Measurements from ENCODE around the gene ERGIC1. TPM values are rescaled to one million over a fixed set of nuclear protein-coding genes. Genes with fewer than 3 reads are reported as not detected.

ERGIC1 gene
- total and polyA plus RNA-seq, 2 experiments from 2014 or later, result 25.2 to 92.2 TPM

DNA sequence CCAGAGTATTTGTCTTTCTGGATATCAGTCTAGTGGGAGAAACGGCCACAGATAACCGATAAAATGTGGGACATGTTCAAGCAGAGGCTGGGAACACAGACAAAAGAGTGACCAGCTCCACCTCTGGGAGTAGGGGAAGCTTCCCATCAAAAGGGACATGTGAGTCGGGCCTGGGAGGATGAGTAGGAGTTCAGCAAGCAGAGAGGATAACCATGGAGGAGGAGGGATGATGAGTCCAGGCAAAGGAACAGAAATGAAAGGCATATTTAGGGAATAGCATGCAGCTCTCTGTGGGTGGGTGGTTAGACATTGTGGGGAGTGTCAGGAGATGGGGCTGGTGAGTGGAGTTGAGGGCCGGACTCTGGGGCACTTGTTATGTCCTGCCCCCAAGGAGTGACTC, 61.5 kb downstream of the ERGIC1 start:
- Mint-ChIP-seq H3K9me3 (no peaks in the 10 kb centered on the region), H3K27me3 (ENCODE audit: insufficient read depth, low read depth, poor library complexity) (peaks cover 5% of the 10 kb centered on the region), H3K4me1 (no peaks in the 10 kb centered on the region), H3K36me3 (ENCODE audit: low read depth) (peaks cover 43% of the 10 kb centered on the region), H3K4me3 (no peak overlapping the region), H3K27ac (no peak overlapping the region)
- peaks cover 8% of the 10 kb centered on the region; the same call in 1 of the 2 replicates for H4K20me1 ChIP-seq (replicated peaks; ENCODE audit: insufficient read depth)
- H3K4me2 ChIP-seq, result no peak overlapping the region
- no peaks in the 10 kb centered on the region for H3K27me3 ChIP-seq (ENCODE audit: insufficient read depth)
- H3K36me3 ChIP-seq (ENCODE audit: insufficient read depth), result no peaks in the 10 kb centered on the region
- no peaks in the 10 kb centered on the region for H3K79me2 ChIP-seq (replicated peaks; ENCODE audit: insufficient read depth)
- H3K27ac ChIP-seq (ENCODE audit: low read depth), result no peak overlapping the region
- no peak overlapping the region for H3K4me3 ChIP-seq
- TF ChIP-seq, protein P1, sequence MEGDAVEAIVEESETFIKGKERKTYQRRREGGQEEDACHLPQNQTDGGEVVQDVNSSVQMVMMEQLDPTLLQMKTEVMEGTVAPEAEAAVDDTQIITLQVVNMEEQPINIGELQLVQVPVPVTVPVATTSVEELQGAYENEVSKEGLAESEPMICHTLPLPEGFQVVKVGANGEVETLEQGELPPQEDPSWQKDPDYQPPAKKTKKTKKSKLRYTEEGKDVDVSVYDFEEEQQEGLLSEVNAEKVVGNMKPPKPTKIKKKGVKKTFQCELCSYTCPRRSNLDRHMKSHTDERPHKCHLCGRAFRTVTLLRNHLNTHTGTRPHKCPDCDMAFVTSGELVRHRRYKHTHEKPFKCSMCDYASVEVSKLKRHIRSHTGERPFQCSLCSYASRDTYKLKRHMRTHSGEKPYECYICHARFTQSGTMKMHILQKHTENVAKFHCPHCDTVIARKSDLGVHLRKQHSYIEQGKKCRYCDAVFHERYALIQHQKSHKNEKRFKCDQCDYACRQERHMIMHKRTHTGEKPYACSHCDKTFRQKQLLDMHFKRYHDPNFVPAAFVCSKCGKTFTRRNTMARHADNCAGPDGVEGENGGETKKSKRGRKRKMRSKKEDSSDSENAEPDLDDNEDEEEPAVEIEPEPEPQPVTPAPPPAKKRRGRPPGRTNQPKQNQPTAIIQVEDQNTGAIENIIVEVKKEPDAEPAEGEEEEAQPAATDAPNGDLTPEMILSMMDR (conservative IDR thresholded peaks at IDR 0.05; ENCODE audit: low read depth in 2 of 2), result no peak
- TF ChIP-seq ZNF331 (CRISPR knock-in tag; IDR thresholded peaks at IDR 0.05; ENCODE audit: low read depth) (no peak), STAT1 (IDR thresholded peaks at IDR 0.05; ENCODE audit: unreplicated experiment) (no peak), JUNB (IDR thresholded peaks at IDR 0.05; ENCODE audit: unreplicated experiment) (no peak), EZH2 (IDR thresholded peaks at IDR 0.05; ENCODE audit: low read depth, unreplicated experiment) (no peak), NANOG (IDR thresholded peaks at IDR 0.05; ENCODE audit: borderline replicate concordance) (no peak), EZH2phosphoT487 (IDR thresholded peaks at IDR 0.05; ENCODE audit: unreplicated experiment) (no peak), POLR2AphosphoS5 (IDR thresholded peaks at IDR 0.05; ENCODE audit: low read depth) (no peak), ZNF114 (CRISPR knock-in tag; IDR thresholded peaks at IDR 0.05) (no peak), CREB1 (CRISPR knock-in tag; IDR thresholded peaks at IDR 0.05; ENCODE audit: low read depth) (no peak)
- TF ChIP-seq, protein P2, sequence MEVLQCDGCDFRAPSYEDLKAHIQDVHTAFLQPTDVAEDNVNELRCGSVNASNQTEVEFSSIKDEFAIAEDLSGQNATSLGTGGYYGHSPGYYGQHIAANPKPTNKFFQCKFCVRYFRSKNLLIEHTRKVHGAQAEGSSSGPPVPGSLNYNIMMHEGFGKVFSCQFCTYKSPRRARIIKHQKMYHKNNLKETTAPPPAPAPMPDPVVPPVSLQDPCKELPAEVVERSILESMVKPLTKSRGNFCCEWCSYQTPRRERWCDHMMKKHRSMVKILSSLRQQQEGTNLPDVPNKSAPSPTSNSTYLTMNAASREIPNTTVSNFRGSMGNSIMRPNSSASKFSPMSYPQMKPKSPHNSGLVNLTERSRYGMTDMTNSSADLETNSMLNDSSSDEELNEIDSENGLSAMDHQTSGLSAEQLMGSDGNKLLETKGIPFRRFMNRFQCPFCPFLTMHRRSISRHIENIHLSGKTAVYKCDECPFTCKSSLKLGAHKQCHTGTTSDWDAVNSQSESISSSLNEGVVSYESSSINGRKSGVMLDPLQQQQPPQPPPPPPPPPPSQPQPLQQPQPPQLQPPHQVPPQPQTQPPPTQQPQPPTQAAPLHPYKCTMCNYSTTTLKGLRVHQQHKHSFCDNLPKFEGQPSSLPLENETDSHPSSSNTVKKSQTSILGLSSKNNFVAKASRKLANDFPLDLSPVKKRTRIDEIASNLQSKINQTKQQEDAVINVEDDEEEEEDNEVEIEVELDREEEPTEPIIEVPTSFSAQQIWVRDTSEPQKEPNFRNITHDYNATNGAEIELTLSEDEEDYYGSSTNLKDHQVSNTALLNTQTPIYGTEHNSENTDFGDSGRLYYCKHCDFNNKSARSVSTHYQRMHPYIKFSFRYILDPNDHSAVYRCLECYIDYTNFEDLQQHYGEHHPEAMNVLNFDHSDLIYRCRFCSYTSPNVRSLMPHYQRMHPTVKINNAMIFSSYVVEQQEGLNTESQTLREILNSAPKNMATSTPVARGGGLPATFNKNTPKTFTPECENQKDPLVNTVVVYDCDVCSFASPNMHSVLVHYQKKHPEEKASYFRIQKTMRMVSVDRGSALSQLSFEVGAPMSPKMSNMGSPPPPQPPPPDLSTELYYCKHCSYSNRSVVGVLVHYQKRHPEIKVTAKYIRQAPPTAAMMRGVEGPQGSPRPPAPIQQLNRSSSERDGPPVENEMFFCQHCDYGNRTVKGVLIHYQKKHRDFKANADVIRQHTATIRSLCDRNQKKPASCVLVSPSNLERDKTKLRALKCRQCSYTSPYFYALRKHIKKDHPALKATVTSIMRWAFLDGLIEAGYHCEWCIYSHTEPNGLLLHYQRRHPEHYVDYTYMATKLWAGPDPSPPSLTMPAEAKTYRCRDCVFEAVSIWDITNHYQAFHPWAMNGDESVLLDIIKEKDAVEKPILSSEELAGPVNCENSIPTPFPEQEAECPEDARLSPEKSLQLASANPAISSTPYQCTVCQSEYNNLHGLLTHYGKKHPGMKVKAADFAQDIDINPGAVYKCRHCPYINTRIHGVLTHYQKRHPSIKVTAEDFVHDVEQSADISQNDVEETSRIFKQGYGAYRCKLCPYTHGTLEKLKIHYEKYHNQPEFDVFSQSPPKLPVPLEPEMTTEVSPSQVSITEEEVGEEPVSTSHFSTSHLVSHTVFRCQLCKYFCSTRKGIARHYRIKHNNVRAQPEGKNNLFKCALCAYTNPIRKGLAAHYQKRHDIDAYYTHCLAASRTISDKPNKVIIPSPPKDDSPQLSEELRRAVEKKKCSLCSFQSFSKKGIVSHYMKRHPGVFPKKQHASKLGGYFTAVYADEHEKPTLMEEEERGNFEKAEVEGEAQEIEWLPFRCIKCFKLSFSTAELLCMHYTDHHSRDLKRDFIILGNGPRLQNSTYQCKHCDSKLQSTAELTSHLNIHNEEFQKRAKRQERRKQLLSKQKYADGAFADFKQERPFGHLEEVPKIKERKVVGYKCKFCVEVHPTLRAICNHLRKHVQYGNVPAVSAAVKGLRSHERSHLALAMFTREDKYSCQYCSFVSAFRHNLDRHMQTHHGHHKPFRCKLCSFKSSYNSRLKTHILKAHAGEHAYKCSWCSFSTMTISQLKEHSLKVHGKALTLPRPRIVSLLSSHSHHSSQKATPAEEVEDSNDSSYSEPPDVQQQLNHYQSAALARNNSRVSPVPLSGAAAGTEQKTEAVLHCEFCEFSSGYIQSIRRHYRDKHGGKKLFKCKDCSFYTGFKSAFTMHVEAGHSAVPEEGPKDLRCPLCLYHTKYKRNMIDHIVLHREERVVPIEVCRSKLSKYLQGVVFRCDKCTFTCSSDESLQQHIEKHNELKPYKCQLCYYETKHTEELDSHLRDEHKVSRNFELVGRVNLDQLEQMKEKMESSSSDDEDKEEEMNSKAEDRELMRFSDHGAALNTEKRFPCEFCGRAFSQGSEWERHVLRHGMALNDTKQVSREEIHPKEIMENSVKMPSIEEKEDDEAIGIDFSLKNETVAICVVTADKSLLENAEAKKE (CRISPR knock-in tag; IDR thresholded peaks at IDR 0.05), result no peak
- TF ChIP-seq, protein P3, sequence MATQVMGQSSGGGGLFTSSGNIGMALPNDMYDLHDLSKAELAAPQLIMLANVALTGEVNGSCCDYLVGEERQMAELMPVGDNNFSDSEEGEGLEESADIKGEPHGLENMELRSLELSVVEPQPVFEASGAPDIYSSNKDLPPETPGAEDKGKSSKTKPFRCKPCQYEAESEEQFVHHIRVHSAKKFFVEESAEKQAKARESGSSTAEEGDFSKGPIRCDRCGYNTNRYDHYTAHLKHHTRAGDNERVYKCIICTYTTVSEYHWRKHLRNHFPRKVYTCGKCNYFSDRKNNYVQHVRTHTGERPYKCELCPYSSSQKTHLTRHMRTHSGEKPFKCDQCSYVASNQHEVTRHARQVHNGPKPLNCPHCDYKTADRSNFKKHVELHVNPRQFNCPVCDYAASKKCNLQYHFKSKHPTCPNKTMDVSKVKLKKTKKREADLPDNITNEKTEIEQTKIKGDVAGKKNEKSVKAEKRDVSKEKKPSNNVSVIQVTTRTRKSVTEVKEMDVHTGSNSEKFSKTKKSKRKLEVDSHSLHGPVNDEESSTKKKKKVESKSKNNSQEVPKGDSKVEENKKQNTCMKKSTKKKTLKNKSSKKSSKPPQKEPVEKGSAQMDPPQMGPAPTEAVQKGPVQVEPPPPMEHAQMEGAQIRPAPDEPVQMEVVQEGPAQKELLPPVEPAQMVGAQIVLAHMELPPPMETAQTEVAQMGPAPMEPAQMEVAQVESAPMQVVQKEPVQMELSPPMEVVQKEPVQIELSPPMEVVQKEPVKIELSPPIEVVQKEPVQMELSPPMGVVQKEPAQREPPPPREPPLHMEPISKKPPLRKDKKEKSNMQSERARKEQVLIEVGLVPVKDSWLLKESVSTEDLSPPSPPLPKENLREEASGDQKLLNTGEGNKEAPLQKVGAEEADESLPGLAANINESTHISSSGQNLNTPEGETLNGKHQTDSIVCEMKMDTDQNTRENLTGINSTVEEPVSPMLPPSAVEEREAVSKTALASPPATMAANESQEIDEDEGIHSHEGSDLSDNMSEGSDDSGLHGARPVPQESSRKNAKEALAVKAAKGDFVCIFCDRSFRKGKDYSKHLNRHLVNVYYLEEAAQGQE (IDR thresholded peaks at IDR 0.05; ENCODE audit: unreplicated experiment), result no peak
- TF ChIP-seq, protein P4, sequence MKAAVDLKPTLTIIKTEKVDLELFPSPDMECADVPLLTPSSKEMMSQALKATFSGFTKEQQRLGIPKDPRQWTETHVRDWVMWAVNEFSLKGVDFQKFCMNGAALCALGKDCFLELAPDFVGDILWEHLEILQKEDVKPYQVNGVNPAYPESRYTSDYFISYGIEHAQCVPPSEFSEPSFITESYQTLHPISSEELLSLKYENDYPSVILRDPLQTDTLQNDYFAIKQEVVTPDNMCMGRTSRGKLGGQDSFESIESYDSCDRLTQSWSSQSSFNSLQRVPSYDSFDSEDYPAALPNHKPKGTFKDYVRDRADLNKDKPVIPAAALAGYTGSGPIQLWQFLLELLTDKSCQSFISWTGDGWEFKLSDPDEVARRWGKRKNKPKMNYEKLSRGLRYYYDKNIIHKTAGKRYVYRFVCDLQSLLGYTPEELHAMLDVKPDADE (IDR thresholded peaks at IDR 0.05), result no peak
- no peaks in the 10 kb centered on the region for H3K4me1 ChIP-seq (ENCODE audit: insufficient read depth)
- DNase-seq (ENCODE audit: low spot score) (no peak), ATAC-seq (no peak)
- H3F3A ChIP-seq (replicated peaks; ENCODE audit: low read depth), result no peaks in the 10 kb centered on the region
- no peak overlapping the region for H2AFZ ChIP-seq
- no peaks in the 10 kb centered on the region for H3K9me2 ChIP-seq (ENCODE audit: insufficient read depth)
